ENCODE data around the gene SETD1B.

DNA sequence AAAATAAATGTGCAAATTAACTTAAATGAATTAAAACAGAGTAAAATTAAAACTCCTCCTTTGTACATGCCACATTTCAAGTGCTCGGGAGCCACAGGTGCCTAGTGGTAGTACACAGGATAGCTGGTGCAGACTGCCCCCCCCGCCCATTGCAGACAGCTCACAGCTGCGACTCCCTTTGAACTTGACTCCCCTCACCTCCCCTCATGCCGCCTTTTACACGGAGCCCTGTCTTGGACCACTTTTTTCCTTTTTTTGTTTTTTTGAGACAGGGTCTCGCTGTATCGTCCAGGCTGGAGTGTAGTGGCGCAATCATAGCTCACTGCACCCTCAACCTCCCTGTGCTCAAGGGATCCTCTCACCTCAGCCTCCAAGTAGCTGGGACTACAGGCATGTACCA, 11.5 kb downstream of the SETD1B start:
- TF ChIP-seq, protein P1, sequence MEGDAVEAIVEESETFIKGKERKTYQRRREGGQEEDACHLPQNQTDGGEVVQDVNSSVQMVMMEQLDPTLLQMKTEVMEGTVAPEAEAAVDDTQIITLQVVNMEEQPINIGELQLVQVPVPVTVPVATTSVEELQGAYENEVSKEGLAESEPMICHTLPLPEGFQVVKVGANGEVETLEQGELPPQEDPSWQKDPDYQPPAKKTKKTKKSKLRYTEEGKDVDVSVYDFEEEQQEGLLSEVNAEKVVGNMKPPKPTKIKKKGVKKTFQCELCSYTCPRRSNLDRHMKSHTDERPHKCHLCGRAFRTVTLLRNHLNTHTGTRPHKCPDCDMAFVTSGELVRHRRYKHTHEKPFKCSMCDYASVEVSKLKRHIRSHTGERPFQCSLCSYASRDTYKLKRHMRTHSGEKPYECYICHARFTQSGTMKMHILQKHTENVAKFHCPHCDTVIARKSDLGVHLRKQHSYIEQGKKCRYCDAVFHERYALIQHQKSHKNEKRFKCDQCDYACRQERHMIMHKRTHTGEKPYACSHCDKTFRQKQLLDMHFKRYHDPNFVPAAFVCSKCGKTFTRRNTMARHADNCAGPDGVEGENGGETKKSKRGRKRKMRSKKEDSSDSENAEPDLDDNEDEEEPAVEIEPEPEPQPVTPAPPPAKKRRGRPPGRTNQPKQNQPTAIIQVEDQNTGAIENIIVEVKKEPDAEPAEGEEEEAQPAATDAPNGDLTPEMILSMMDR (IDR thresholded peaks at IDR 0.05): no peak
- TF ChIP-seq ZFX (IDR thresholded peaks at IDR 0.05; ENCODE audit: borderline replicate concordance): no peak
